Measurements from ENCODE around the gene MAST4. TPM values are rescaled to one million over a fixed set of nuclear protein-coding genes. Genes with fewer than 3 reads are reported as not detected.

Gene MAST4
- total RNA-seq, 1 donor from 2014 or later, result 22.3 TPM

DNA sequence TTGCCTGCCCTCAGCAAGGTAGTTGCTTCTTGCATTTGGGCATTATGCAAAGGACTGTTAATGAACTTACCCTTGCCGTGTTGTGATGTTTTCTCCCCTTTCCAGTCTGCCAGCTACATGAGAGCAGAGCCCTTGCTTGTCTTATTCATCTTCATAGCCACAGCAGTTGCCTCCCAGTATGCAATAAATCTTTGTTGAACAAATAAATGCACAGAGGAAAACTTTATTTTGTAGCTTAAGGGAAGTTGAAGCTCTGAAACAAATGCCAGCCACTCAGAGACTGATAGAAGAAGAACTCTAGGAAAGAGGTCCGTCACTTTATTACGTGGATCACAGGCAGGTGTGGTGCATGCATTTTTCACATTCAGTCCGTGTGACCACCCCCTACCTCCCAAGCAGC, 19.7 kb downstream of the MAST4 start:
- Histone ChIP-seq H4K20me1 (ENCODE audit: insufficient read depth, low read length) (no peaks in the 10 kb centered on the region), H3K79me2 (ENCODE audit: insufficient read depth, low read length) (no peaks in the 10 kb centered on the region), H3K36me3 (ENCODE audit: insufficient read depth, low read length) (no peaks in the 10 kb centered on the region), H3K9ac (ENCODE audit: low read length) (no peak overlapping the region), H2AFZ (ENCODE audit: low read depth, low read length) (no peak overlapping the region), H3K27me3 (ENCODE audit: insufficient read depth, low read length) (no peaks in the 10 kb centered on the region), H3K27ac (ENCODE audit: low read depth, low read length) (no peak overlapping the region), H3K9me3 (ENCODE audit: insufficient read depth, low read depth, low read length) (no peaks in the 10 kb centered on the region), H3K4me2 (ENCODE audit: low read length) (no peak overlapping the region), H3K4me3 (ENCODE audit: insufficient read depth, low read depth, low read length) (no peak overlapping the region), H3K4me1 (ENCODE audit: insufficient read depth, low read length) (peaks cover 4% of the 10 kb centered on the region)
- DNase-seq (ENCODE audit: low read depth) (no peak), FAIRE-seq (no peak)
- Mint-ChIP-seq H3K9me3 (ENCODE audit: unreplicated experiment) (no peaks in the 10 kb centered on the region), H3K27ac (ENCODE audit: unreplicated experiment) (no peak overlapping the region), H3K27me3 (ENCODE audit: low read depth, unreplicated experiment) (no peaks in the 10 kb centered on the region), H3K4me3 (ENCODE audit: unreplicated experiment) (no peak overlapping the region), H3K36me3 (ENCODE audit: low read depth, unreplicated experiment) (no peaks in the 10 kb centered on the region), H3K4me1 (ENCODE audit: low read depth, unreplicated experiment) (peaks cover 12% of the 10 kb centered on the region)
- no peak for TF ChIP-seq EZH2 (IDR thresholded peaks at IDR 0.05; ENCODE audit: insufficient read depth, low read length)
- TF ChIP-seq, protein P1, sequence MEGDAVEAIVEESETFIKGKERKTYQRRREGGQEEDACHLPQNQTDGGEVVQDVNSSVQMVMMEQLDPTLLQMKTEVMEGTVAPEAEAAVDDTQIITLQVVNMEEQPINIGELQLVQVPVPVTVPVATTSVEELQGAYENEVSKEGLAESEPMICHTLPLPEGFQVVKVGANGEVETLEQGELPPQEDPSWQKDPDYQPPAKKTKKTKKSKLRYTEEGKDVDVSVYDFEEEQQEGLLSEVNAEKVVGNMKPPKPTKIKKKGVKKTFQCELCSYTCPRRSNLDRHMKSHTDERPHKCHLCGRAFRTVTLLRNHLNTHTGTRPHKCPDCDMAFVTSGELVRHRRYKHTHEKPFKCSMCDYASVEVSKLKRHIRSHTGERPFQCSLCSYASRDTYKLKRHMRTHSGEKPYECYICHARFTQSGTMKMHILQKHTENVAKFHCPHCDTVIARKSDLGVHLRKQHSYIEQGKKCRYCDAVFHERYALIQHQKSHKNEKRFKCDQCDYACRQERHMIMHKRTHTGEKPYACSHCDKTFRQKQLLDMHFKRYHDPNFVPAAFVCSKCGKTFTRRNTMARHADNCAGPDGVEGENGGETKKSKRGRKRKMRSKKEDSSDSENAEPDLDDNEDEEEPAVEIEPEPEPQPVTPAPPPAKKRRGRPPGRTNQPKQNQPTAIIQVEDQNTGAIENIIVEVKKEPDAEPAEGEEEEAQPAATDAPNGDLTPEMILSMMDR (IDR thresholded peaks at IDR 0.05; ENCODE audit: insufficient read depth, low read depth, low read length), result no peak

DNA sequence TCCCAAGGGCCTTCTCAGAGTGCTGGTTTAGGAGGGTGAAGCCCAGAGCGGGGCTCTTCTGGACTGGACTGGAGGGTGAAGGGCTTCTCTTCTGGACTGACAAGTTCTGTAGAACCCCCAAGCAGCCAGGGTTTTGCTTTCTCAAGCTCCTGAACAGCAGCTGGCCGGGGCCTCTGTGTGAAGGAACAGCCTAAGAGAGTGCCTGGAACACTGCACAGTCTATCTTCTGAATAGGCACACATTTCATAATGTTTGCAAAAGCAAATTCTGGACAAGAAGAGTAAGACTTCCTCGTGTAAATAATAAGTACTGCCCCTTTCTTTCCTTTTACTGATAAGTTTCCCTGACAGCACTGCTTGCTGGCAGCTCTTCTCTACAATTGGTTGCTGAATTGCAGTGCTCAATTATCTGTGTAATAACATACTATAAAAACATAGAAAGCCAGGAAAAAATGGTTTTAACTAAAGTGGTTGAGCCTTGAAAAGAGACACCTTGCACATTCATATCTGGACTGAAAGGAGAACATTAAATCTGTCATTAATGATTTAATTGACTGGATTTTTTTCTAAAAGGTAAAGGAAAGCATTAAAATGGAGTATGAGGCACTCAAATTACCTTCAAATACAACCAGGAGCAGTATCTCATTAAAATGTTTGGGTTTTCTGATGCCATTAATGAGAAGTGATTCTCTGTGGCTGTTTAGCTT, 20.5 kb downstream of the MAST4 start:
- Histone ChIP-seq H3K27me3 (ENCODE audit: insufficient read depth, low read length) (no peaks in the 10 kb centered on the region), H3K9ac (ENCODE audit: low read length) (no peak overlapping the region), H4K20me1 (ENCODE audit: insufficient read depth, low read length) (no peaks in the 10 kb centered on the region), H3K9me3 (ENCODE audit: insufficient read depth, low read depth, low read length) (no peaks in the 10 kb centered on the region), H3K36me3 (ENCODE audit: insufficient read depth, low read length) (no peaks in the 10 kb centered on the region), H3K79me2 (ENCODE audit: insufficient read depth, low read length) (no peaks in the 10 kb centered on the region), H3K4me3 (ENCODE audit: insufficient read depth, low read depth, low read length) (no peak overlapping the region), H2AFZ (ENCODE audit: low read depth, low read length) (no peak overlapping the region), H3K4me2 (ENCODE audit: low read length) (no peak overlapping the region), H3K27ac (ENCODE audit: low read depth, low read length) (no peak overlapping the region), H3K4me1 (ENCODE audit: insufficient read depth, low read length) (peaks cover 4% of the 10 kb centered on the region)
- Mint-ChIP-seq H3K4me1 (ENCODE audit: low read depth, unreplicated experiment) (peaks cover 20% of the 10 kb centered on the region), H3K27me3 (ENCODE audit: low read depth, unreplicated experiment) (no peaks in the 10 kb centered on the region), H3K36me3 (ENCODE audit: low read depth, unreplicated experiment) (no peaks in the 10 kb centered on the region), H3K9me3 (ENCODE audit: unreplicated experiment) (no peaks in the 10 kb centered on the region), H3K4me3 (ENCODE audit: unreplicated experiment) (no peak overlapping the region), H3K27ac (ENCODE audit: unreplicated experiment) (no peak overlapping the region)
- DNase-seq (ENCODE audit: low read depth) (no peak), FAIRE-seq (no peak)
- TF ChIP-seq, protein P1 (IDR thresholded peaks at IDR 0.05; ENCODE audit: insufficient read depth, low read depth, low read length), result no peak
- TF ChIP-seq EZH2 (IDR thresholded peaks at IDR 0.05; ENCODE audit: insufficient read depth, low read length), result no peak

DNA sequence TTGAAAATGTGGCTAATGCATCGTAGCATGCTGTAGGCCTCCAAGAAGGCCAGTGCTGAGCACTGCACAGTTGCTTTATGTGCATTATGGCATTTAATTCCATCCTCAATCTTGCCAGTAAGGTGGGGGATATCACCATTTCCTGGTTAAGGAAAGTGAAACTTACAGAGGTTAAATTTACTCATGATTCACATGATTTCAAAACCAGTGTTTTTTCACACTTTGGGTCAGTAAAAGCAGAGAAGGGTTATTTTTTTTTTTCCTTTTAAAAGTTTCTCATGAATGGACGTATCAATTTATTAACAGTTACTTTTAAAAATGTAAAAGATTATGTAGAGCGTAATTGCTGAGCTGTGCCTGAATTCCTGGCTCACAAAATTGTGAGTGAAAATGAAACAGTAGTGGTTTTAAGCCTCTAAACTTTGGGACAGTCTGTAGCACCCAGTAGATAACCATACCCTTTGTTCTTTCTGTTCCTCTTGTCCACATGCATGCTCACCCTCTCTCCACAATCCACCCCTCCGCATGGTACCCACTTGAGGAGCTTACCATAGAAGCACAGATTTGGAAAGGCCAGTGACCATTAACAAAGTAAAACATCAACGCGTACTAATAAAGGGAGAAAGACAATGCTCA, 21.2 kb downstream of the MAST4 start:
- Mint-ChIP-seq H3K4me3 (ENCODE audit: unreplicated experiment) (no peak overlapping the region), H3K9me3 (ENCODE audit: unreplicated experiment) (peaks cover under 1% of the 10 kb centered on the region), H3K4me1 (ENCODE audit: low read depth, unreplicated experiment) (peaks cover 23% of the 10 kb centered on the region), H3K27ac (ENCODE audit: unreplicated experiment) (peak overlapping the region; percentile 28), H3K27me3 (ENCODE audit: low read depth, unreplicated experiment) (no peaks in the 10 kb centered on the region), H3K36me3 (ENCODE audit: low read depth, unreplicated experiment) (no peaks in the 10 kb centered on the region)
- Histone ChIP-seq H4K20me1 (ENCODE audit: insufficient read depth, low read length) (no peaks in the 10 kb centered on the region), H3K27ac (ENCODE audit: low read depth, low read length) (no peak overlapping the region), H3K79me2 (ENCODE audit: insufficient read depth, low read length) (no peaks in the 10 kb centered on the region), H3K4me1 (ENCODE audit: insufficient read depth, low read length) (peaks cover 4% of the 10 kb centered on the region), H2AFZ (ENCODE audit: low read depth, low read length) (no peak overlapping the region), H3K4me3 (ENCODE audit: insufficient read depth, low read depth, low read length) (no peak overlapping the region), H3K27me3 (ENCODE audit: insufficient read depth, low read length) (no peaks in the 10 kb centered on the region), H3K36me3 (ENCODE audit: insufficient read depth, low read length) (no peaks in the 10 kb centered on the region), H3K9me3 (ENCODE audit: insufficient read depth, low read depth, low read length) (no peaks in the 10 kb centered on the region), H3K9ac (ENCODE audit: low read length) (no peak overlapping the region), H3K4me2 (ENCODE audit: low read length) (no peak overlapping the region)
- no peak for DNase-seq (ENCODE audit: low read depth)
- TF ChIP-seq, protein P1 (IDR thresholded peaks at IDR 0.05; ENCODE audit: insufficient read depth, low read depth, low read length), result no peak
- no peak for TF ChIP-seq EZH2 (IDR thresholded peaks at IDR 0.05; ENCODE audit: insufficient read depth, low read length)
- no peak for FAIRE-seq
